GM18517 (cell line): ENCODE results near the gene EGLN1.

Experiments
- ATAC-seq: cut with Tn5 transposase; IDR thresholded peaks from one replicate; pipeline ENCODE4 v1.9.1; 2021; ENCODE audit warnings: mild to moderate bottlenecking, moderate library complexity; ENCODE audit not compliant: unreplicated experiment

The EGLN1 gene

DNA sequence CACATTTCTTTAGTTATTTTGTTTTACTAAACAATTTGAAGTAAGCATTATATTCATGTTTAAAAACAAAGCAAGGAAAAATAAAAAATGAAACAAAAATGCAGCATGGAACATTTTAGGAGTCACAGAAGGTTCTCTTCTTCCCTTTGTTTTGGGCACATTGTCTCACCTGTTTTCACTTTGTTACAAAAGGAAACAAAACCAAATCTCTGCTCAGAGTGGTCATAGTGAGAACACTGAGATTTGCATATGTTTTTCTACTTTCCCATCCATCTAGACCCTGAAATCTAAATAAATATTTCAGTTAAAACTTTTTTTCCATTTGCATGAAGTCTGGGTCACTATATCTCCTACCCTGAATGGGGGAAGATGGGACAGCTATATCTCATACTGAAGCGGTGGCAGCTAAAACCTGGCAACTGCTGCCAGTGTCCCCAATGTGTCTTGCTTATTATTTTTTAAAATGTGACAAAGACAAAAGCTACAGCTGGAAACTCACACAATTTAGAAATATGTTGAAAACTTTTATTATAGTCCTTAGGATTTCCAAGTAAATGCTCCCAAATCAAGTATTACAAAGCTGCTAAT is 87.9 kb downstream of the EGLN1 start:
- ATAC-seq: peak; percentile 23

- ATAC-seq: no peak
These were observed 89.3 kb downstream of the EGLN1 start for GRCh38 chr1:231332761-231333160.

DNA sequence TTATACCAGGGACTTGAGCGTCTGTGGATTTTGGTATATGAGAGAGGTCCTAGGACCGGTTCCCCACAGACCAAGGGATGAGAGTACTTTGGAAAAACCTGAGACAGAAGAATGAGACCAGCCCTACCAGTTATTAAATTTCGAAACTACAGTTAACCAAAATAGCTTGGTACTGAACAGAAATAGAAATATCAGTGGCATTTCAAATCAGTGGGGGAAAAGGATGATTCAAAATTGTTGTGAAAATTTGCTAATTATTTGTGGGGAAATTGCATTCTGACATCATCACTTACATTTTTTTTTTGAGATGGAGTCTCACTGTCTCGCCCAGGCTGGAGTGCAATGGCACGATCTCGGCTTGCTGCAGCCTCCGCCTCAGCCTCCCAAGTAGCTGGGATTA is 92.6 kb downstream of the EGLN1 start:
- ATAC-seq: no peak

GRCh38 chr1:231327617-231328016 is 94.5 kb downstream of the EGLN1 start:
- no peak for ATAC-seq

- no peak for ATAC-seq
These were observed 95.8 kb downstream of the EGLN1 start for GRCh38 chr1:231326248-231326647.

- no peak for ATAC-seq
These were observed 97.4 kb downstream of the EGLN1 start for GRCh38 chr1:231324660-231325059.

DNA sequence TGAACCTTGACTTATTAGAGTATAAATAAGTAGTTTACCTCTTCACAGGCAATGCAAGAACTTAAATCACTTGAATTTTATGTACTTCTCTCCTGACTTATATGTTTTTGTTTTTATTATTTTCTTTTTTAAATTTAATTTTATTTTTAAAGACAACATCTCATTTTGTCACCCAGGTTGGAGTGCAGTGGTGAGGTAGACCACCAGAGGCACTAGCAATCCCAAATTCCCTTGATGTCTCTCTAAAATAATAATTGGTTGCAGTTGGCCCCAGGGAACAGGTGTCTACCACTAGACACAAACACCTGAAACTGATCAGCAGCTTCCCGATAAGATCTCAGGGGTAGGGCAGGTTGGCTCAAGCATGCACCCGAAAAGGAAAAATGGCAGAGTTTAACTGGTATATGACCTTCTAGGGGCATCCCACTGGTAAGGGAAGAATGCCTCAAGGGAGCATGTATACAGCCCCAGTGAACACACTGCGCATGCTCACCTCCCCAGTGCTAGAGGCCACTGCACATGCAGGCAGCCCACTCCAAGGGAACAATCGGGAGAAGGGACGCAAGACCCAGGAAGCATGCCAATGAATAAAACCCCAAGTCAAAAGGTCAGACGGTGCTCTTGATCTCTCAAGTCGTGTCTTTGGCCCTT is 99.1 kb downstream of the EGLN1 start:
- ATAC-seq: no peak

DNA sequence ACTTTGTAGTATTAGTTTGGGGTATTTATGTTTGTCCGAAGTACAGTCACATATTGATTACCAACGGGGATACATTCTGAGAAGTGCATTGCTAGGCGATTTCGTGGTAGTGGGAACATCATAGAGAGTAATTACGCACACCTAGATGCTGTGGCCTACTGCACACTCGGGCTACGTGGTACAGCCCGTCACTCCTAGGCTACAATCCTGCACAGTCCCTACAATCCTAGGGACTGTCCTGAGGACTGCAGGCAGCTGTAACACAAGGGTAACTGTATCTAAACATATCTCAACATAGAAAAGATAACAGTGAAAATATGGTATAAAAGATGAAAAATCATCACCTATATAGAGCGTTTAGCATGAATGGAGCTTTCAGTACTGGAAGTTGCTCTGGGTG is 103.0 kb downstream of the EGLN1 start:
- no peak for ATAC-seq

DNA sequence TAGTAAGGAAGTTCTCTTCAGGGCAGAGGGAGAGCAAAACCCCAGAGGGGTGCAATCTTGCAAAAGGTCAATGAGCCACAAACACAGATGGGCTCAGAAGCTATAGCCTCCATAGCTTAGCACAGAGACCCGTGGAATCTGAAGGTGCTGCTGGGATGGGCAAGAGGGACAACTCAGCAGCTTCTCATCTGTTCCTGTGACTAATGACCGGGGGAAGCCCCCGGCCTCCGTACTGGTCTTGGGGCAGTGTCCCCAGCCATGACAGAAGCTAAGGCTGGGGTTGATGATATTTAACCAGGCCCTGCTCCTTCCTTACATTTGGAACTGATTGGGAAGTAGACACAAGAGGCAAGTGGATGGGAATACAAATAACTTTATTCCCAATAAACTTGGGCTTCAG is 103.5 kb downstream of the EGLN1 start:
- no peak for ATAC-seq

GRCh38 chr1:231318015-231318355 is 104.1 kb downstream of the EGLN1 start:
- no peak for ATAC-seq

DNA sequence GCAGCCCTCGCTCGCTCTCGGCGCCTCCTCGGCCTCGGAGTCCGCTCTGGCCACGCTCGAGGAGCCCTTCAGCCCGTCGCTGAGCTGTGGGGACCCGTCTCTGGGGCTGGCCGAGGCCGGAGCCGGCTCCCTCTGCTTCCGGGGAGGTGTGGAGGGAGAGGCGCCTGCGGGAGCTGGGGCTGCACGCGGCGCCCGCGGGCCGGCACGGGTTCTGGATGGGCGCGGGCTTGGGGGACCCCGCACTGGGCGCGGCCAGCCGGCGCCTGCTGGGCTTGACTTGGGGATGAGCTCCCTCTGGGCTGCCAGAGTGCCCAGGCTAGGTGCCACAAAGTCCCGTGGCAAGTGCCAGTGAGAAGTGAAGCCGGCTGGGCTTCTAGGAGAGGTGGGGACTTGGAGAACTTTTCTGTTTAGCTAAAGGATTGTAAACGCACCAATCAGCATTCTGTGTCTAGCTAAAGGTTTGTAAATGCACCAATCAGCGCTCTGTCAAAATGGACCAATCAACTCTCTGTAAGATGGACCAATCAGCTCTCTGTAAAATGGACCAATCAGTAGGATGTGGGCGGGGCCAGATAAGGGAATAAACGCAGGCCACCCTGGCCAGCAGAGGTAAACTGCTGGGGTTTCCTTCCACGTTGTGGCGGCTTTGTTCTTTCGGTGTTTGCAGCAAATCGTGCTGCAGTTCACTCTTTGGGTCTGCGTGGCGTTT is 104.6 kb downstream of the EGLN1 start:
- no peak for ATAC-seq

GRCh38 chr1:231315887-231316286 is 106.2 kb downstream of the EGLN1 start:
- no peak for ATAC-seq
